ENCODE results near the gene MAN2A2. TPM values are rescaled to one million over a fixed set of nuclear protein-coding genes. Genes with fewer than 3 reads are reported as not detected.

Gene MAN2A2
- total RNA-seq, 1 experiment from 2014 or later: 64.9 TPM

DNA sequence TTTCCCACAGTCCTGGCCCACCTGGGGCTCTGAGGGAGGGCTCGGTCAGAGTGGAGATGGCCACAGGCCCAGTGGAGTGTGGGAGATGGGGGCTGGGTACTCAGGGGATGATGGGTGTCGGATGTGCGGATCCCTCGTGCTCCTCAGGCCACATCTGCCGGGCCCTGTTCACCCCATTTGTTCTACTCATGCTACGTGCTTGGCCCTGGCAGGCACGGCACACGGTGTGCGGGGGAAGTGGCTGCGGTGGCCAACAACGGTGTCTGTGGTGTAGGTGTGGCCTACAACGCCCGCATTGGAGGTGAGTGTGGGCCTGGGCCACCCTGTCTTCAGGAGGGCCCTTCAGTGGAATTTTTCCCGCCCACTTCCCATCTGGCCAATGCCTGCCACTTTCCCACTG, 25.8 kb upstream of the MAN2A2 start:
- Mint-ChIP-seq H3K36me3 (ENCODE audit: insufficient read depth, unreplicated experiment) (peaks cover 23% of the 10 kb centered on the region), H3K4me1 (ENCODE audit: low read depth, unreplicated experiment) (no peaks in the 10 kb centered on the region), H3K27me3 (ENCODE audit: insufficient read depth, unreplicated experiment) (no peaks in the 10 kb centered on the region), H3K27ac (ENCODE audit: unreplicated experiment) (no peak overlapping the region), H3K9me3 (ENCODE audit: unreplicated experiment) (no peaks in the 10 kb centered on the region), H3K4me3 (ENCODE audit: unreplicated experiment) (no peak overlapping the region)
- ChIA-PET CTCF (no interaction called here), POLR2A (no interaction called here)
- no peak for DNase-seq
- no peak overlapping the region for H3K4me3 ChIP-seq (ENCODE audit: low read depth, low read length)
- peaks cover 24% of the 10 kb centered on the region for H3K4me1 ChIP-seq
- no peak for TF ChIP-seq CTCF (IDR thresholded peaks at IDR 0.05; ENCODE audit: insufficient read depth in 1 of 2, low read depth in 1 of 2, low read length in 1 of 2, severe bottlenecking in 1 of 2, unreplicated experiment in 1 of 2)
- no peaks in the 10 kb centered on the region for H3K9me3 ChIP-seq
- intact Hi-C loops (cut with micrococcal nuclease; ENCODE audit: unreplicated experiment): no loop called here
- H3K27me3 ChIP-seq (replicated peaks; ENCODE audit: control insufficient read depth, insufficient read depth, low read length): no peaks in the 10 kb centered on the region
- no peaks in the 10 kb centered on the region for H3K36me3 ChIP-seq (ENCODE audit: control insufficient read depth, insufficient read depth, low read length)
- BruUV-seq (replicated peaks): no TSS peak

DNA sequence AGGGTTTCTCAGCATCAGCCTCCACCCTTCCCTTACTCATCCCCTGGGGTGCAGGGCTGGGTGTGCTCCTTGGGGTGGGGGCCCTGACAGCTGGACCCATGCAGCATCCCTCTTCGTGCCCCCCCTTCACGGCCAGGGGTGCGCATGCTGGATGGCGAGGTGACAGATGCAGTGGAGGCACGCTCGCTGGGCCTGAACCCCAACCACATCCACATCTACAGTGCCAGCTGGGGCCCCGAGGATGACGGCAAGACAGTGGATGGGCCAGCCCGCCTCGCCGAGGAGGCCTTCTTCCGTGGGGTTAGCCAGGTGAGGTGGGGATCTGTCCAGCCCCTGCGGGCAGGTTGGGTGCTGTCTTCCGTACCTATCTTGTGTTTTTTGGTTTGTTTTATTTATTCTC, 25.1 kb upstream of the MAN2A2 start:
- TF ChIP-seq CTCF (IDR thresholded peaks at IDR 0.05; ENCODE audit: insufficient read depth in 1 of 2, low read depth in 1 of 2, low read length in 1 of 2, severe bottlenecking in 1 of 2, unreplicated experiment in 1 of 2): no peak
- no peaks in the 10 kb centered on the region for H3K27me3 Mint-ChIP-seq (ENCODE audit: insufficient read depth, unreplicated experiment)
- no peak overlapping the region for H3K4me3 ChIP-seq (ENCODE audit: low read depth, low read length)
- peaks cover 23% of the 10 kb centered on the region for H3K36me3 Mint-ChIP-seq (ENCODE audit: insufficient read depth, unreplicated experiment)
- CTCF ChIA-PET: no interaction called here
- H3K36me3 ChIP-seq (ENCODE audit: control insufficient read depth, insufficient read depth, low read length): no peaks in the 10 kb centered on the region
- no peaks in the 10 kb centered on the region for H3K4me1 Mint-ChIP-seq (ENCODE audit: low read depth, unreplicated experiment)
- no peaks in the 10 kb centered on the region for H3K9me3 ChIP-seq
- no peak for DNase-seq
- H3K4me3 Mint-ChIP-seq (ENCODE audit: unreplicated experiment): no peak overlapping the region
- H3K9me3 Mint-ChIP-seq (ENCODE audit: unreplicated experiment): no peaks in the 10 kb centered on the region
- H3K27me3 ChIP-seq (replicated peaks; ENCODE audit: control insufficient read depth, insufficient read depth, low read length): no peaks in the 10 kb centered on the region
- H3K27ac Mint-ChIP-seq (ENCODE audit: unreplicated experiment): no peak overlapping the region
- BruUV-seq (replicated peaks): no TSS peak
- POLR2A ChIA-PET: no interaction called here
- intact Hi-C loops (cut with micrococcal nuclease; ENCODE audit: unreplicated experiment): no loop called here
- H3K4me1 ChIP-seq: peaks cover 18% of the 10 kb centered on the region

- Histone ChIP-seq H3K9me3 (no peaks in the 10 kb centered on the region), H3K36me3 (ENCODE audit: control insufficient read depth, insufficient read depth, low read length) (no peaks in the 10 kb centered on the region), H3K4me1 (peaks cover 11% of the 10 kb centered on the region), H3K4me3 (ENCODE audit: low read depth, low read length) (no peak overlapping the region), H3K27me3 (replicated peaks; ENCODE audit: control insufficient read depth, insufficient read depth, low read length) (no peaks in the 10 kb centered on the region)
- H3K36me3 Mint-ChIP-seq (ENCODE audit: insufficient read depth, unreplicated experiment): peaks cover 23% of the 10 kb centered on the region
- no peak for DNase-seq
- no peaks in the 10 kb centered on the region for H3K9me3 Mint-ChIP-seq (ENCODE audit: unreplicated experiment)
- intact Hi-C loops (cut with micrococcal nuclease; ENCODE audit: unreplicated experiment): no loop called here
- TF ChIP-seq CTCF (IDR thresholded peaks at IDR 0.05; ENCODE audit: insufficient read depth in 1 of 2, low read depth in 1 of 2, low read length in 1 of 2, severe bottlenecking in 1 of 2, unreplicated experiment in 1 of 2): no peak
- no TSS peak for BruUV-seq (replicated peaks)
- no peaks in the 10 kb centered on the region for H3K4me1 Mint-ChIP-seq (ENCODE audit: low read depth, unreplicated experiment)
- no peaks in the 10 kb centered on the region for H3K27me3 Mint-ChIP-seq (ENCODE audit: insufficient read depth, unreplicated experiment)
- ChIA-PET POLR2A (no interaction called here), CTCF (no interaction called here)
- H3K4me3 Mint-ChIP-seq (ENCODE audit: unreplicated experiment): no peak overlapping the region
- no peak overlapping the region for H3K27ac Mint-ChIP-seq (ENCODE audit: unreplicated experiment)
These were observed 24.4 kb upstream of the MAN2A2 start for GRCh38 chr15:90878660-90879059.

All from Caco-2 (cell line).